ENCODE data around the gene DMRTC2.

DMRTC2 gene

DNA sequence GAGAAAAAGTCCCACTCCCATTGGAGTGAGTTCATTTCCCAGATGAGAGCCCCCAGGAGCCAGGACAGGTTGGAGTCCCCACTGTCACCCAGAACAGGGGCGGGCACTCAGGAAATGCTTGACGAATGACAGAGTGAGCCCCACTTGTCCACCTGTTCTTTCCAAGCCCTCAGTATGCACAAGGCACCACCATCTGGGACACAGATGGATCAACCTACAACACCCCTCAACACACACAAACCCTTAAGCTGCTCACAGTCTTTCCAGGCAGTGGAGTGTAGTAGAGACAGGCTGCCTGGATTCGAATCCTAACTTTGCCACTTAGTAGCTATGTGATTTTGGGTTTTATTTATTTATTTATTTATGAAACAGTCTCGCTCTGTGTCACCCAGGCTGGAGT, 46.1 kb downstream of the DMRTC2 start:
- DNase-seq (ENCODE audit: low spot score): no peak

DNA sequence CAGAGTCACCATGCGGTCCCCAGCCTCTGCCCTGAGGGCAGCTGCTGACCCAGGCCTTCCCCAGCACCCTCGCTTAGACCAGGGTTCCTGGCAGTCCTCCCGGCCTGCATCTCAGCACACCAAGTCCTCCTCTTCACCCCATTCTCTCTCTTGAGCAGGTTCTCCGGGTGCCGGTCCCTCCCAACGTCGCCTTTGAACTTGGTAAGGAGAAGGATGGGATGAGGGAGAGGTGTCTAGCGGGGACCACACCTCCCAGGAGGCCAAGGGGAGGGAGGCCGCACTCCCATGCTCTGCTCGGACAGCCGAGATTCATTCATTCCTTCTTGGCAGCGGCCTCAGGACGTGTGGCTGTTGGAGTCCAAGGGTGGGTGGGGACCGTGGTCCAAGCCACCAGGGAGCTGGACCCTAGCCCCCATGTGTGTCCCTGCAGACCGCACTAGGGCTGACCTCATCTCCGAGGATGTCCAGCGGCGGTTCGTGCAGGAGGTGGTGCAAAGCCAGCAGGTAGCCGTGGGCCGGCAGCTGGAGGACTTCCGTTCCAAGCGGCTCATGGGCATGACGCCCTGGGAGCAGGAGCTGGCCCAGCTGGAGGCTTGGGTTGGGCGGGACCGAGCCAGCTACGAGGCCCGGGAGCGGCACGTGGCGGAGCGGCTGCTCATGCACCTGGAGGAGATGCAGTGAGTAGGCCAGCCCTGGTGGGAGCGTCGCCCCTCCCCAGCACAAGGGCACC, 47.5 kb downstream of the DMRTC2 start:
- no peak for DNase-seq (ENCODE audit: low spot score)

- DNase-seq (ENCODE audit: low spot score): no peak
Observed at GRCh38 chr19:41893899-41894298, 49.1 kb downstream of the DMRTC2 start.

DNA sequence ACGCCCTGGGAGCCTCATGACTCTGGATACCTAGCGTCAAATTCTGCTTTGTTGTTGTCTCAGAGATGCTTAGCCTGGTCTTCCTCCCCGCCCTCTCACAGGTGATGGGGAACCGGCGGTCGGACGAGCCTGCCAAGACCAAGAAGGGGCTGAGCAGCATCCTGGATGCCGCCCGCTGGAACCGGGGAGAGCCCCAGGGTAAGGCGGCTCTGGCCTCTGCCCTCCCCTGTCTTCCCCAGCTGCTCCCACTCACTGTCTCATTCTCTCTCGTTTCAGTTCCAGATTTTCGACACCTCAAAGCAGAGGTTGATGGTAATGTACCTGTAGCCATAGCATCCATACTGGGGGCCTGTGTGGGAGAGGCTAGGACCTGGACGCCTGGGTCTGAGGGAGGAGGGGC, 49.5 kb downstream of the DMRTC2 start:
- DNase-seq (ENCODE audit: low spot score): no peak

DNA sequence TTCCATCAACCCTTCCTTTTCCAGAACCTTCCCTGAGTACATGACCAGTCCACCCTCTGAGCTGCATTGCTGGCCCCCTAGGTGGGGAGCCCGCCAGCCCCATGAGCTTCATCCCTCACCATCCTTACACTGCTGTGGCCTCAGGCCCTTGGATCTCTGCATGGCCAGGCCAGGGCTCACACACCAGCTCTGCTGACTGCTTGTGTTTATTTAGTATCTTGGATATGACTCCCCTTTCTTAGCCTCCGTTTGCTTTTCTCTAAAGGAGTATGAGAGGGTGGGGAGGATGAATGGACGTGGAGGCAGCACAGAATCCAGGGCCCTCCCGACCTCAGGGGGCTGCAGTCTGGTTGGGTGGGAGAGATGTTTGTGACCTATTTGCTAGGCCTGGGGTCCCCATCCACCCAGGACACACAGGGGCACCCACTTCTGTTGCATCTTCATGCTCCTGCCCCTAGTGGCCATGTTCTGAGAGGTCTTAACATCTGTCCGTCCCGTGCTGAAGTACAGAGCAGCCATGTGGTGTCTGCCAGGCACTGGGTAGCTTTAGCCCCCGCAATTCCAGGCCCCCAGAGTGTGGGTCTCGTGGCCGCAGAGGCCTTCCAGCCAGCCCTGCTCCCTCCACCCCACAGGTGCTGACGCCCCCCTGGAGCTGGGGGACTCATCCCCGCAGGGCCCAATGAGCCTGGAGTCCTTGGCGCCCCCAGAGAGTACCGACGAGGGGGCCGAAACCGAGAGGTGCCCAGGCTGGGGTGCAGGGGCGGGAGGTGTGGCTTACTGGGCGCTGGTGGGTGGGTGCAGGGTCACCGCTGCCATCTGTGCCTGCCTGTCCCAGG, 51.1 kb downstream of the DMRTC2 start:
- DNase-seq (ENCODE audit: low spot score): no peak

- no peak for DNase-seq (ENCODE audit: low spot score)
Observed at GRCh38 chr19:41896581-41896942, 51.7 kb downstream of the DMRTC2 start.

GRCh38 chr19:41897181-41897580, 52.3 kb downstream of the DMRTC2 start:
- no peak for DNase-seq (ENCODE audit: low spot score)

- no peak for DNase-seq (ENCODE audit: low spot score)
Observed at GRCh38 chr19:41897820-41898219, 53.0 kb downstream of the DMRTC2 start.

DNA sequence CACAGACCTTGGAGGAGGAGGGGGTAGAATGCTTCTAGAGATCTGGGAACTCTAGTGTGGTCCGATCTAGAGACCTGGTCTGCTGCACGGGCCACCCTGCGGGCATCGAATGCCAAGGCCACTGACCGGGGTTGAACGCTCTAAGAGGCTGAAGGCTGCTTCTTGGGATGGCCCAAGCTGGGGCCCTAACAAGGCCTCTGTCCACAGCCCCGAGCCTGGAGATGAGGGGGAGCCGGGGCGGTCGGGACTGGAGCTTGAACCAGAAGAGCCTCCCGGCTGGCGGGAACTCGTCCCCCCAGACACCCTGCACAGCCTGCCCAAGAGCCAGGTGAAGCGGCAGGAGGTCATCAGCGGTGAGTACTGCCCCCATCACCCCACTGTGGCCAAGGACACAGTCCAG, 53.4 kb downstream of the DMRTC2 start:
- no peak for DNase-seq (ENCODE audit: low spot score)

Data from COLO829 (cell line).